Progenitor cell of endocrine pancreas (in vitro differentiated cells): Measurements from ENCODE around the gene CBY2. TPM values are rescaled to one million over a fixed set of nuclear protein-coding genes. Genes with fewer than 3 reads are reported as not detected.

Experiments used
- DNase-seq: peaks from one replicate; pipeline ENCODE4 v3.0.0; 2021; ENCODE audit warnings: low spot score; ENCODE audit not compliant: unreplicated experiment
- H3K27ac Mint-ChIP-seq: 2 replicates; pipeline ENCODE4 v1.8.0; 2021; ENCODE audit warnings: mild to moderate bottlenecking, moderate library complexity, mixed read lengths
- H3K27me3 Mint-ChIP-seq: 2 replicates; pipeline ENCODE4 v1.8.0; 2021; ENCODE audit warnings: mixed read lengths
- H3K36me3 Mint-ChIP-seq: 2 replicates; pipeline ENCODE4 v1.8.0; 2022; ENCODE audit warnings: mixed read lengths; ENCODE audit not compliant: insufficient read depth
- H3K4me1 Mint-ChIP-seq: 2 replicates; pipeline ENCODE4 v1.8.0; 2021; ENCODE audit warnings: low read depth, mixed read lengths
- H3K4me3 Mint-ChIP-seq: 2 replicates; pipeline ENCODE4 v1.8.0; 2021; ENCODE audit warnings: low read depth, mild to moderate bottlenecking, moderate library complexity, mixed read lengths
- H3K9me3 Mint-ChIP-seq: 2 replicates; pipeline ENCODE4 v1.8.0; 2021; ENCODE audit warnings: low read depth, mixed read lengths
- total RNA-seq: library from RNA; stranded (reverse); gene quantifications from 2 replicates; pipeline ENCODE4 v1.2.1, GENCODE V29; 2021
- TF ChIP-seq, protein P1 (sequence below): fragments of 200-600 bp; sonication (generic); IDR thresholded peaks from one replicate; pipeline ENCODE4 v1.5.0; 2021; ENCODE audit warnings: antibody characterized with exemption, mild to moderate bottlenecking; ENCODE audit not compliant: unreplicated experiment

CBY2 gene
- total RNA-seq, 1 donor from 2014 or later, result not detected

- H3K4me3 Mint-ChIP-seq, result no peak overlapping the region
- H3K9me3 Mint-ChIP-seq, result no peaks in the 10 kb centered on the region
- H3K36me3 Mint-ChIP-seq, result no peaks in the 10 kb centered on the region
- H3K27me3 Mint-ChIP-seq, result peaks cover 10% of the 10 kb centered on the region
- DNase-seq, result no peak
- peaks cover 10% of the 10 kb centered on the region for H3K4me1 Mint-ChIP-seq
- H3K27ac Mint-ChIP-seq, result no peak overlapping the region
- TF ChIP-seq, protein P1, sequence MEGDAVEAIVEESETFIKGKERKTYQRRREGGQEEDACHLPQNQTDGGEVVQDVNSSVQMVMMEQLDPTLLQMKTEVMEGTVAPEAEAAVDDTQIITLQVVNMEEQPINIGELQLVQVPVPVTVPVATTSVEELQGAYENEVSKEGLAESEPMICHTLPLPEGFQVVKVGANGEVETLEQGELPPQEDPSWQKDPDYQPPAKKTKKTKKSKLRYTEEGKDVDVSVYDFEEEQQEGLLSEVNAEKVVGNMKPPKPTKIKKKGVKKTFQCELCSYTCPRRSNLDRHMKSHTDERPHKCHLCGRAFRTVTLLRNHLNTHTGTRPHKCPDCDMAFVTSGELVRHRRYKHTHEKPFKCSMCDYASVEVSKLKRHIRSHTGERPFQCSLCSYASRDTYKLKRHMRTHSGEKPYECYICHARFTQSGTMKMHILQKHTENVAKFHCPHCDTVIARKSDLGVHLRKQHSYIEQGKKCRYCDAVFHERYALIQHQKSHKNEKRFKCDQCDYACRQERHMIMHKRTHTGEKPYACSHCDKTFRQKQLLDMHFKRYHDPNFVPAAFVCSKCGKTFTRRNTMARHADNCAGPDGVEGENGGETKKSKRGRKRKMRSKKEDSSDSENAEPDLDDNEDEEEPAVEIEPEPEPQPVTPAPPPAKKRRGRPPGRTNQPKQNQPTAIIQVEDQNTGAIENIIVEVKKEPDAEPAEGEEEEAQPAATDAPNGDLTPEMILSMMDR, result peak; percentile 65
Observed at GRCh38 chr13:45728759-45729158, 26.6 kb downstream of the CBY2 start.

DNA sequence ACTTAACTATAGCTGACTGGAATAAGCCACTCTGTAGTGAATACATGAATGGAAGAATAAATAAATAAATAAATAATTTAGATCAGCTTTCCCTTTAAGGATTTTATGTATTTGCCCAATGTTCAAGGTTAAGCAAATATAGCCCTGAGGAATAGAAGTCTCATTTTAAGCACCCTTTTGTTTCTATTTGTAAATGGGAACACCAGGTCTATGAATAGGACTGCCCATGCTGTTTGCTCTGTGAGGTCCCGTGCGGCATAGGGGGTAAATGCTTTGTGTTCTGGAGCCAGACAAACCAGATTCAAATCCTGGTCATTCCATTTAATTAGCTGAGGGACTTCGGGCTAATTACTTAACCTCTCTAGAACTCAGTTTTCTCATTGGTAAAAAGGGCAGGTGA, 29.3 kb downstream of the CBY2 start:
- TF ChIP-seq, protein P1, result no peak
- no peaks in the 10 kb centered on the region for H3K9me3 Mint-ChIP-seq
- peaks cover 20% of the 10 kb centered on the region for H3K27me3 Mint-ChIP-seq

GRCh38 chr13:45732916-45733315, 30.8 kb downstream of the CBY2 start:
- peaks cover 4% of the 10 kb centered on the region for H3K4me1 Mint-ChIP-seq
- H3K4me3 Mint-ChIP-seq, result no peak overlapping the region
- no peaks in the 10 kb centered on the region for H3K9me3 Mint-ChIP-seq
- DNase-seq, result no peak
- H3K27me3 Mint-ChIP-seq, result peaks cover 16% of the 10 kb centered on the region
- TF ChIP-seq, protein P1, result no peak
- no peaks in the 10 kb centered on the region for H3K36me3 Mint-ChIP-seq
- H3K27ac Mint-ChIP-seq, result no peak overlapping the region

More for the DNA sequence above, 29.3 kb downstream of the CBY2 start:
- no peak overlapping the region for H3K27ac Mint-ChIP-seq
- H3K36me3 Mint-ChIP-seq, result no peaks in the 10 kb centered on the region
- H3K4me3 Mint-ChIP-seq, result no peak overlapping the region
- H3K4me1 Mint-ChIP-seq, result peaks cover 4% of the 10 kb centered on the region
- DNase-seq, result no peak

DNA sequence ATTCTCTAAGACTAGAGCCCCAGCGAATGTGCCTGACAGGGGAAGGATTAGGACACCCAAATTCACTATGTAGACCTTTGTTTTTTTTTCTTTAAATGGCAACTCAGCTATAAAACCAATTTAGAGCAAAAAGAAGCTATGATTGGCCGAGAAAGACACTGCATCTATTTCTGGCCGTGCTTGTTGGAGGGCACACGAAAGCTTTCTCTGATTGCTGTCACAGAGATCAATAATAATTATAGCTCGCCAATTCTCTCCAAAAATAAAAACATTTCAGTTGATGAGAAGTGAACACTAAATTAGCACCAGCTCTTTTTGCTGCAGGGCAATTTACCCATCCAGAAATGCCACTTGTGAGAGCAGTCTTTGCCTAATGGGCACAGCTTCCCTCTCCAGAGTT, 31.2 kb downstream of the CBY2 start:
- H3K9me3 Mint-ChIP-seq, result no peaks in the 10 kb centered on the region
- peaks cover 4% of the 10 kb centered on the region for H3K4me1 Mint-ChIP-seq
- H3K4me3 Mint-ChIP-seq, result no peak overlapping the region
- peaks cover 16% of the 10 kb centered on the region for H3K27me3 Mint-ChIP-seq
- H3K27ac Mint-ChIP-seq, result no peak overlapping the region
- DNase-seq, result no peak
- TF ChIP-seq, protein P1, result no peak
- no peaks in the 10 kb centered on the region for H3K36me3 Mint-ChIP-seq

DNA sequence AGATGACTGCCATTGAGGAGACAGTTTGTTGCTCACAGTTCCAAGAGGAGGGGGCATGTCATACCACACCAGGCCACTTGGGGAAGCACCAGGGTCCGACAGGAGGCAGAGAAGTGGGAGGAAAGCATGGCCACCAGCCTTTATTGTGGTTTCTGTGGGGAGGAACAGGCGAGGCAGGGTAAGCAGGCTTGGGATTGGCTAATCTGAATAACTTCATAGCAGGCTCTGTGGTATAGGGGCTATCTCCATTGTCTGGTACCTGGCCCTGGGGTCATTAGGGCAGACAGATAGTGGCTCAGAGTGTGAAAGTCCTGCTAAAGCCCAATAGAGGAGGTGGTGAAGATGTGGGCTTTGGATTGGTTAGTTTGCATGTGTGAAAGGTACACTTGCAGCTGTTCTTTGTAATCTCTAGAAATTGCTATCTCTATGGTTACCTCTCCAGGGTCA, 35.5 kb downstream of the CBY2 start:
- Mint-ChIP-seq H3K36me3 (no peaks in the 10 kb centered on the region), H3K27ac (peak overlapping the region; percentile 84), H3K27me3 (peaks cover 11% of the 10 kb centered on the region), H3K4me3 (no peak overlapping the region), H3K4me1 (no peaks in the 10 kb centered on the region), H3K9me3 (no peaks in the 10 kb centered on the region)
- no peak for DNase-seq
- TF ChIP-seq, protein P1, result peak; percentile 33
